Mesendoderm (in vitro differentiated cells): ENCODE measurements around the gene FOXD3.
A peak's percentile ranks its signal among the peaks of the same experiment; 100 is the strongest.

Experiments used
- DNase-seq: peaks from one replicate; pipeline ENCODE4 v3.0.0; 2013
- H2AK5ac ChIP-seq: 2 replicates; pipeline ENCODE4 v1.6.1; 2013; ENCODE audit warnings: low read length, inconsistent platforms
- H2BK120ac ChIP-seq: 2 replicates; pipeline ENCODE4 v1.6.1; 2013; ENCODE audit warnings: low read depth, mild to moderate bottlenecking, low read length, moderate library complexity, mixed read lengths
- H2BK15ac ChIP-seq: replicated peaks from 2 replicates; pipeline ENCODE4 v1.6.1; 2013; ENCODE audit warnings: low read depth, mild to moderate bottlenecking, moderate library complexity
- H2BK5ac ChIP-seq: 2 replicates; pipeline ENCODE4 v1.6.1; 2013; ENCODE audit warnings: low read length, inconsistent platforms
- H3K18ac ChIP-seq: 2 replicates; pipeline ENCODE4 v1.6.1; 2013; ENCODE audit warnings: mild to moderate bottlenecking, low read length, mixed read lengths
- H3K23ac ChIP-seq: one replicate; pipeline ENCODE4 v1.6.1; 2013; ENCODE audit warnings: low read length
- H3K27ac ChIP-seq: 2 replicates; pipeline ENCODE4 v1.5.1; 2013; ENCODE audit warnings: low read depth, mild to moderate bottlenecking, inconsistent platforms, low read length, moderate library complexity
- H3K27me3 ChIP-seq: 2 replicates; pipeline ENCODE4 v1.6.1; 2013; ENCODE audit warnings: low read length, control low read depth, mild to moderate bottlenecking, inconsistent platforms; ENCODE audit not compliant: insufficient read depth, poor library complexity
- H3K36me3 ChIP-seq: 2 replicates; pipeline ENCODE4 v1.6.1; 2013; ENCODE audit warnings: low read length, inconsistent platforms; ENCODE audit not compliant: control insufficient read depth, insufficient read depth
- H3K4ac ChIP-seq: one replicate; pipeline ENCODE4 v1.6.1; 2013; ENCODE audit warnings: low read depth, mild to moderate bottlenecking, low read length, moderate library complexity
- H3K4me1 ChIP-seq: 2 replicates; pipeline ENCODE4 v1.6.1; 2013; ENCODE audit warnings: low read depth, low read length, inconsistent platforms; ENCODE audit not compliant: control insufficient read depth
- H3K4me2 ChIP-seq: 2 replicates; pipeline ENCODE4 v1.6.1; 2013; ENCODE audit warnings: low read length
- H3K4me3 ChIP-seq: 2 replicates; pipeline ENCODE4 v1.5.1; 2013; ENCODE audit warnings: mild to moderate bottlenecking, low read length
- H3K56ac ChIP-seq: one replicate; pipeline ENCODE4 v1.6.1; 2013; ENCODE audit warnings: low read length
- H3K79me1 ChIP-seq: 2 replicates; pipeline ENCODE4 v1.6.1; 2013; ENCODE audit warnings: low read length, inconsistent platforms
- H3K79me2 ChIP-seq: 2 replicates; pipeline ENCODE4 v1.6.1; 2013; ENCODE audit warnings: mild to moderate bottlenecking, low read length; ENCODE audit not compliant: control insufficient read depth, insufficient read depth
- H3K9ac ChIP-seq: 2 replicates; pipeline ENCODE4 v1.6.1; 2013; ENCODE audit warnings: low read length, inconsistent platforms
- H4K5ac ChIP-seq: one replicate; pipeline ENCODE4 v1.6.1; 2013; ENCODE audit warnings: low read length
- H4K8ac ChIP-seq: one replicate; pipeline ENCODE4 v1.6.1; 2013; ENCODE audit warnings: low read depth, mild to moderate bottlenecking, control low read depth, low read length, moderate library complexity
- WGBS: extraction: QIAGEN DNeasy Blood & Tissue Kit; methylation state at CpG from one replicate; pipeline ENCODE4 v1.1.7; 2013; ENCODE audit warnings: low lambda C conversion rate, missing lambda C conversion rate; ENCODE audit not compliant: insufficient coverage; ENCODE audit errors: extremely low coverage; 5-methylcytosine and 5-hydroxymethylcytosine counted together

The FOXD3 gene

GRCh38 chr1:63359561-63359960 is 37.2 kb downstream of the FOXD3 start:
- no peak overlapping the region for H3K4ac ChIP-seq

GRCh38 chr1:63362073-63362472 is 39.7 kb downstream of the FOXD3 start:
- Histone ChIP-seq H4K8ac (no peak overlapping the region), H3K27me3 (no peaks in the 10 kb centered on the region), H4K5ac (no peak overlapping the region), H2AK5ac (no peak overlapping the region), H3K23ac (no peak overlapping the region), H3K4me1 (no peaks in the 10 kb centered on the region), H2BK5ac (no peak overlapping the region), H3K4me2 (no peak overlapping the region), H2BK120ac (no peak overlapping the region), H3K79me2 (no peaks in the 10 kb centered on the region), H2BK15ac (no peak overlapping the region), H3K4me3 (no peak overlapping the region), H3K27ac (no peak overlapping the region), H3K4ac (no peak overlapping the region), H3K9ac (no peak overlapping the region), H3K36me3 (no peaks in the 10 kb centered on the region), H3K56ac (no peak overlapping the region), H3K18ac (no peak overlapping the region), H3K79me1 (no peaks in the 10 kb centered on the region)
- no CpG with 5 or more reads among the region's 1 CpG for WGBS
- DNase-seq, result no peak

More at GRCh38 chr1:63359561-63359960, 37.2 kb downstream of the FOXD3 start:
- no CpG with 5 or more reads among the region's 5 CpGs for WGBS
- no peak overlapping the region for H3K18ac ChIP-seq
- H3K4me3 ChIP-seq, result no peak overlapping the region
- no peaks in the 10 kb centered on the region for H3K36me3 ChIP-seq
- H3K79me2 ChIP-seq, result no peaks in the 10 kb centered on the region
- H2BK120ac ChIP-seq, result no peak overlapping the region
- no peaks in the 10 kb centered on the region for H3K79me1 ChIP-seq
- H3K4me1 ChIP-seq, result no peaks in the 10 kb centered on the region
- no peak overlapping the region for H4K8ac ChIP-seq
- DNase-seq, result no peak
- no peak overlapping the region for H2BK5ac ChIP-seq
- no peak overlapping the region for H3K9ac ChIP-seq
- H3K27ac ChIP-seq, result no peak overlapping the region
- no peaks in the 10 kb centered on the region for H3K27me3 ChIP-seq
- no peak overlapping the region for H3K56ac ChIP-seq
- no peak overlapping the region for H2BK15ac ChIP-seq
- H3K23ac ChIP-seq, result no peak overlapping the region
- H3K4me2 ChIP-seq, result no peak overlapping the region
- H4K5ac ChIP-seq, result no peak overlapping the region
- no peak overlapping the region for H2AK5ac ChIP-seq

GRCh38 chr1:63362578-63362977 is 40.2 kb downstream of the FOXD3 start:
- H3K4me1 ChIP-seq, result no peaks in the 10 kb centered on the region
- no peak overlapping the region for H3K27ac ChIP-seq
- no peak overlapping the region for H3K23ac ChIP-seq
- no peak overlapping the region for H3K4ac ChIP-seq
- no peak overlapping the region for H3K56ac ChIP-seq
- no peak overlapping the region for H3K18ac ChIP-seq
- no peak overlapping the region for H3K4me2 ChIP-seq
- no peak overlapping the region for H2BK5ac ChIP-seq
- no peak overlapping the region for H4K5ac ChIP-seq
- H3K36me3 ChIP-seq, result no peaks in the 10 kb centered on the region
- no peak overlapping the region for H3K4me3 ChIP-seq
- H4K8ac ChIP-seq, result no peak overlapping the region
- WGBS, result no CpG with 5 or more reads among the region's 1 CpG
- no peaks in the 10 kb centered on the region for H3K79me1 ChIP-seq
- DNase-seq, result peak; percentile 2
- H3K27me3 ChIP-seq, result no peaks in the 10 kb centered on the region
- no peak overlapping the region for H2BK15ac ChIP-seq
- no peaks in the 10 kb centered on the region for H3K79me2 ChIP-seq
- H2AK5ac ChIP-seq, result no peak overlapping the region
- no peak overlapping the region for H2BK120ac ChIP-seq
- no peak overlapping the region for H3K9ac ChIP-seq

GRCh38 chr1:63363014-63363413 is 40.6 kb downstream of the FOXD3 start:
- Histone ChIP-seq H2AK5ac (no peak overlapping the region), H3K36me3 (no peaks in the 10 kb centered on the region)
- WGBS, result no CpG with 5 or more reads among the region's 5 CpGs

GRCh38 chr1:63366908-63367214 is 44.5 kb downstream of the FOXD3 start:
- H3K36me3 ChIP-seq, result no peaks in the 10 kb centered on the region
- no peak overlapping the region for H3K4ac ChIP-seq
- H3K18ac ChIP-seq, result no peak overlapping the region
- no peak overlapping the region for H3K4me3 ChIP-seq
- peak overlapping the region; percentile 9 for H3K4me2 ChIP-seq
- no peak overlapping the region for H2BK120ac ChIP-seq
- H2BK15ac ChIP-seq, result no peak overlapping the region
- H3K4me1 ChIP-seq, result no peaks in the 10 kb centered on the region
- H3K9ac ChIP-seq, result peak overlapping the region; percentile 47
- no peaks in the 10 kb centered on the region for H3K27me3 ChIP-seq
- DNase-seq, result no peak
- H3K79me1 ChIP-seq, result no peaks in the 10 kb centered on the region
- no peak overlapping the region for H3K23ac ChIP-seq
- H3K56ac ChIP-seq, result peak overlapping the region; percentile 71
- no peak overlapping the region for H2AK5ac ChIP-seq
- no CpG with 5 or more reads among the region's 7 CpGs for WGBS
- H4K8ac ChIP-seq, result no peak overlapping the region
- H3K79me2 ChIP-seq, result no peaks in the 10 kb centered on the region
- H3K27ac ChIP-seq, result no peak overlapping the region
- H4K5ac ChIP-seq, result no peak overlapping the region
- H2BK5ac ChIP-seq, result no peak overlapping the region

More at GRCh38 chr1:63363014-63363413, 40.6 kb downstream of the FOXD3 start:
- Histone ChIP-seq H3K4me3 (no peak overlapping the region), H3K23ac (no peak overlapping the region), H3K4me1 (no peaks in the 10 kb centered on the region), H2BK120ac (no peak overlapping the region), H3K27me3 (no peaks in the 10 kb centered on the region), H3K4ac (no peak overlapping the region), H3K18ac (no peak overlapping the region), H3K79me2 (no peaks in the 10 kb centered on the region), H4K8ac (no peak overlapping the region), H3K9ac (no peak overlapping the region), H3K56ac (no peak overlapping the region), H2BK15ac (no peak overlapping the region), H3K4me2 (no peak overlapping the region), H4K5ac (no peak overlapping the region), H3K27ac (no peak overlapping the region), H2BK5ac (no peak overlapping the region), H3K79me1 (no peaks in the 10 kb centered on the region)
- DNase-seq, result peak; percentile 13
